GM21360 (cell line): Measurements from ENCODE around the gene TSPAN18.

Experiments
- ATAC-seq: cut with Tn5 transposase; IDR thresholded peaks from one replicate; pipeline ENCODE4 v1.9.1; 2021; ENCODE audit warnings: mild to moderate bottlenecking, moderate library complexity; ENCODE audit not compliant: unreplicated experiment

Gene TSPAN18

GRCh38 chr11:44880953-44881352 lies 154.2 kb downstream of the TSPAN18 start:
- ATAC-seq = no peak

GRCh38 chr11:44883277-44883676 lies 156.5 kb downstream of the TSPAN18 start:
- no peak for ATAC-seq

- ATAC-seq = no peak
Observed at GRCh38 chr11:44884056-44884455, 157.3 kb downstream of the TSPAN18 start.

GRCh38 chr11:44885065-44885810 lies 158.5 kb downstream of the TSPAN18 start:
- no peak for ATAC-seq

- ATAC-seq = no peak
Observed at GRCh38 chr11:44885919-44886789, 159.4 kb downstream of the TSPAN18 start.

- no peak for ATAC-seq
Observed at GRCh38 chr11:44886790-44887140, 160.0 kb downstream of the TSPAN18 start.

- no peak for ATAC-seq
Observed at GRCh38 chr11:44887636-44888035, 160.9 kb downstream of the TSPAN18 start.

GRCh38 chr11:44889266-44889665 lies 162.5 kb downstream of the TSPAN18 start:
- ATAC-seq = no peak

GRCh38 chr11:44892843-44893242 lies 166.1 kb downstream of the TSPAN18 start:
- no peak for ATAC-seq

GRCh38 chr11:44893308-44893822 lies 166.6 kb downstream of the TSPAN18 start:
- ATAC-seq = no peak

- ATAC-seq = no peak
Observed at GRCh38 chr11:44893846-44894617, 167.3 kb downstream of the TSPAN18 start.

GRCh38 chr11:44899959-44900358 lies 173.2 kb downstream of the TSPAN18 start:
- no peak for ATAC-seq

- no peak for ATAC-seq
Observed at GRCh38 chr11:44901120-44901633, 174.4 kb downstream of the TSPAN18 start.

- ATAC-seq = no peak
Observed at GRCh38 chr11:44901786-44902185, 175.0 kb downstream of the TSPAN18 start.

- ATAC-seq = no peak
Observed at GRCh38 chr11:44903035-44903434, 176.3 kb downstream of the TSPAN18 start.

GRCh38 chr11:44903518-44903917 lies 176.8 kb downstream of the TSPAN18 start:
- no peak for ATAC-seq

GRCh38 chr11:44904261-44905020 lies 177.7 kb downstream of the TSPAN18 start:
- no peak for ATAC-seq

GRCh38 chr11:44905131-44905866 lies 178.5 kb downstream of the TSPAN18 start:
- no peak for ATAC-seq

GRCh38 chr11:44906649-44907048 lies 179.9 kb downstream of the TSPAN18 start:
- ATAC-seq = no peak

- no peak for ATAC-seq
Observed at GRCh38 chr11:44909557-44909956, 182.8 kb downstream of the TSPAN18 start.
